22Rv1 (cell line): ENCODE measurements around the gene TM7SF2.

Experiments used
- H3K27ac ChIP-seq: fragments of 450-650 bp; 2 replicates; pipeline ENCODE4 v1.5.1; 2017
- ZFX ChIP-seq: fragments of 450-650 bp; IDR thresholded peaks from 2 replicates; pipeline ENCODE4 v1.6.1; 2017; ENCODE audit warnings: antibody characterized with exemption, borderline replicate concordance
- TF ChIP-seq, protein P1 (sequence below): fragments of 450-650 bp; IDR thresholded peaks from 2 replicates; pipeline ENCODE4 v1.5.1; 2017; ENCODE audit warnings: mild to moderate bottlenecking

TM7SF2 gene

GRCh38 chr11:65083834-65084597 lies 27.7 kb upstream of the TM7SF2 start, which contains the start of the genes CDCA5 and ZFPL1:
TSS of gene CDCA5 (minus strand) at chr11:65084040. CDS start at chr11:65083978, 62 bp downstream.
TSS of gene ZFPL1 (plus strand) at chr11:65084222. CDS start at chr11:65084699, 477 bp downstream.
- TF ChIP-seq, protein P1, sequence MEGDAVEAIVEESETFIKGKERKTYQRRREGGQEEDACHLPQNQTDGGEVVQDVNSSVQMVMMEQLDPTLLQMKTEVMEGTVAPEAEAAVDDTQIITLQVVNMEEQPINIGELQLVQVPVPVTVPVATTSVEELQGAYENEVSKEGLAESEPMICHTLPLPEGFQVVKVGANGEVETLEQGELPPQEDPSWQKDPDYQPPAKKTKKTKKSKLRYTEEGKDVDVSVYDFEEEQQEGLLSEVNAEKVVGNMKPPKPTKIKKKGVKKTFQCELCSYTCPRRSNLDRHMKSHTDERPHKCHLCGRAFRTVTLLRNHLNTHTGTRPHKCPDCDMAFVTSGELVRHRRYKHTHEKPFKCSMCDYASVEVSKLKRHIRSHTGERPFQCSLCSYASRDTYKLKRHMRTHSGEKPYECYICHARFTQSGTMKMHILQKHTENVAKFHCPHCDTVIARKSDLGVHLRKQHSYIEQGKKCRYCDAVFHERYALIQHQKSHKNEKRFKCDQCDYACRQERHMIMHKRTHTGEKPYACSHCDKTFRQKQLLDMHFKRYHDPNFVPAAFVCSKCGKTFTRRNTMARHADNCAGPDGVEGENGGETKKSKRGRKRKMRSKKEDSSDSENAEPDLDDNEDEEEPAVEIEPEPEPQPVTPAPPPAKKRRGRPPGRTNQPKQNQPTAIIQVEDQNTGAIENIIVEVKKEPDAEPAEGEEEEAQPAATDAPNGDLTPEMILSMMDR = no peak
- no peak for TF ChIP-seq ZFX
- peak within 1 kb of the TSS; percentile 80 for H3K27ac ChIP-seq

DNA sequence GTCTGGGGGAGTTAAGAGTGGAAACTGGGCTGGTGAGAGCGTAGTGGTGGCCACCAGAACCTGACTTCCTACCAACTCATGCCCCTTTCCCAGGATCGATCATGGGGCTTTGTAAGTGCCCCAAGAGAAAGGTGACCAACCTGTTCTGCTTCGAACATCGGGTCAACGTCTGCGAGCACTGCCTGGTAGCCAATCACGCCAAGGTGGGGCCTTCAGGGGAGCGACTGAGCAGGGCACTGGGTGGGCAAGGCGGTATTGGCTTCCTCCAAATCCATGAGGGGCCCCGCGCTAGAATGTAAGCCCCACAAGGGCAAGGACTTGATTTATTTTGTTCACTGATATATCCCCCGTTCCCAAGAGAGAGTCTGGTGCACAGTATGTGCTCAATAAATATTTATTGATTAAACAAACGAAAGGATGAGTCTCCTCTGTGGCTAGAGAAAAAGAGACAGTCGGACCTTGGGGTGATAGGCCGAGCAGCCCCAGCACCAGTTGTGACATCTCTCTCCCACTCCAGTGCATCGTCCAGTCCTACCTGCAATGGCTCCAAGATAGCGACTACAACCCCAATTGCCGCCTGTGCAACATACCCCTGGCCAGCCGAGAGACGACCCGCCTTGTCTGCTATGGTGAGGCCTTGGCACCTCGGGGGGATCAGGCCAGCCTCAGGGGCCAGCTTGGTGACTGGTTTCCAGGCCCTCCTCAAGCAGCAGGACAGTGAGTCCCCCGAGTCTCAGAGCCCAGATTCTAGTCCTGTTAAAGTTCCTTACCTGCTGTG lies 26.9 kb upstream of the TM7SF2 start:
- TF ChIP-seq ZFX = no peak
- TF ChIP-seq, protein P1 = no peak
- H3K27ac ChIP-seq = peak overlapping the region; percentile 80

DNA sequence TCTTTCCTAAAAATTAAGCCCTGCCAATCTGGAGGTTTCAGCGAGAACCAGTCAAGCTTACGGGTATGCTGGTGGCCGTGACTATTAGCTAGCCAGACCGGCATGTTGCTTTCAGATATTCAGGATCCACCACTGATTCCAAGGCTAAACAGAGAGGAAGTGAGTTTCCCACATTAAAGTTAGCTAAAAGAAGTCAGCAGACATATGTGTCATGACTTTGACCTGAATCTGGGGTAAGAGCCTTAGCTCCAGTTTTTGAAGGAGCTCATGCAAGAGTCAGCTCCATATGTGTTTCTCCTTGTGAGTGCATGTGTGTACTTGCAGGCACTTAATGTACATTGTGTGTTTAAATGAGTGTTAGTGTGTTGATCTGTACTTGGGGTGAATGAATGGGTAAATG lies 26.2 kb upstream of the TM7SF2 start:
- H3K27ac ChIP-seq = no peak overlapping the region

DNA sequence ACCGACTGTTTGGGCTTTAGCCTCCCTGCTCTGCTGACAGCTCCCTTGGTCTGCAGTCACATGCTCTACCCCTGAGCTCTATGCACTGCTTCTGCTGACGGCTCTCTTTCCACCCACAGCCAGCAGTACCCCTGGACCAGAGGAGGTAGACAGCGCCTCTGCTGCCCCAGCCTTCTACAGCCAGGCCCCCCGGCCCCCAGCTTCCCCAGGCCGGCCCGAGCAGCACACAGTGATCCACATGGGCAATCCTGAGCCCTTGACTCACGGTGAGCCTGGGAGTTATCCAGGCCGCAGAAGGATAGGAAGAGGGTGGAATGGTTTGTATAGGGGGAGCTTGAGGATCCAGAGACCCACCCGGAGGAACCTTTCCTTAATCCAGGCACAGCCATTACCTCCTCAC lies 24.9 kb upstream of the TM7SF2 start:
- TF ChIP-seq, protein P1 = no peak
- TF ChIP-seq ZFX = no peak
- no peak overlapping the region for H3K27ac ChIP-seq

More for the DNA sequence above, 26.2 kb upstream of the TM7SF2 start:
- TF ChIP-seq ZFX = no peak
- TF ChIP-seq, protein P1 = no peak

GRCh38 chr11:65087216-65087615 lies 24.5 kb upstream of the TM7SF2 start:
- H3K27ac ChIP-seq = no peak overlapping the region
- TF ChIP-seq, protein P1 = no peak
- no peak for TF ChIP-seq ZFX

DNA sequence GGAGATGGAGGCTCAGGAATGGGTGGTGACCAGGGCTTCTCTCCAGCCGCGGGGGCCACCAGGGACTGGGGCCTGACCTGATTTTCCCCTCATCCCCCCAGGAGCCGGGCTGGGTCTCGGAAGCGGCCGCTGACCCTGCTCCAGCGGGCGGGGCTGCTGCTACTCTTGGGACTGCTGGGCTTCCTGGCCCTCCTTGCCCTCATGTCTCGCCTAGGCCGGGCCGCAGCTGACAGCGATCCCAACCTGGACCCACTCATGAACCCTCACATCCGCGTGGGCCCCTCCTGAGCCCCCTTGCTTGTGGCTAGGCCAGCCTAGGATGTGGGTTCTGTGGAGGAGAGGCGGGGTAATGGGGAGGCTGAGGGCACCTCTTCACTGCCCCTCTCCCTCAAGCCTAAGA lies 23.8 kb upstream of the TM7SF2 start:
- TF ChIP-seq, protein P1 = no peak
- no peak for TF ChIP-seq ZFX
- H3K27ac ChIP-seq = no peak overlapping the region

DNA sequence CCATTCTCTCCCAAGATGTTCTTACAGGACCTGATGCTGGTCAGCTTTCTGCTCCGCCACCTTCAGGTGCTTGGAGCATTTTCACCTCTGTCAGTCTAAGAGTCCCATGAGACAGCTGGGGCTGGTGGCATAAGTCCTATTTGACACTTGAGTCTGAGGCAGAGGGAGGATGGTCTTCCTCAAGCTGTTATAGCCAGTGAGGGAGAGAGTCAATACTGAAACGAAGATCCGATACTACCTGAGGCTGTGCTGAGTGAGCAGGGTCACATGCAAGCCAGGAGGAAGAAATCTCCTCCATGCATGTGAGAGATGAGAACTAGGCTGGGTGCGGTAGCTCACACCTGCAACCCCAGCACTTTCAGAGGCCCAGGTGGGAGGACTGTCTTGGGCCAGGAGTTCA lies 22.1 kb upstream of the TM7SF2 start:
- H3K27ac ChIP-seq = no peak overlapping the region
- TF ChIP-seq, protein P1 = no peak
- TF ChIP-seq ZFX = no peak
